HG02571 (cell line): ENCODE measurements around the gene NOB1.

Experiments used
- ATAC-seq: cut with Tn5 transposase; IDR thresholded peaks from one replicate; pipeline ENCODE4 v1.9.1; 2021; ENCODE audit warnings: mild to moderate bottlenecking, moderate library complexity; ENCODE audit not compliant: unreplicated experiment

Gene NOB1

DNA sequence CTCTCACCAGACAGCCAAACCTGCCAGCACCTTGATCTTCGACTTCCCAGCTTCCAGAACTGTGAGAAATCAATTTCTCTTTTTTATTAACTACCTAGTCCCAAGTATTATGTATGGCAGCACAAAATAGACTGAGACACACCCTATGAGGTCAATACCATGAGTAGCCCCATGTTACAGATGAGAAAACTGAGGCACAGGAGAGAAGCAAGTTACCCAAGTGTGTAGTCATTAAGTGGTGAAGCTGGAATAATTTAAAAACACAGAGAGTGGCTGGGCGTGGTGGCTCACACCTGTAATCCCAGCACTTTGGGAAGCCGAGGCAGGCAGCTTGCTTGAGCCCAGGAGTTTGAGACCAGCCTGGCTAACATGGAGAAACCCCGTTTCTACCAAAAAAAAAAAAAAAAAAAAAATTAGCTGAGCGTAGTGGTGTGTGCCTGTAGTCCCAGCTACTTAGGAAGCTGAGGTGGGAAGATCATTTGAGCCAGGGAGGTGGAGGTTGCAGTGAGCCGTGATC, 33.2 kb downstream of the NOB1 start:
- ATAC-seq: no peak

DNA sequence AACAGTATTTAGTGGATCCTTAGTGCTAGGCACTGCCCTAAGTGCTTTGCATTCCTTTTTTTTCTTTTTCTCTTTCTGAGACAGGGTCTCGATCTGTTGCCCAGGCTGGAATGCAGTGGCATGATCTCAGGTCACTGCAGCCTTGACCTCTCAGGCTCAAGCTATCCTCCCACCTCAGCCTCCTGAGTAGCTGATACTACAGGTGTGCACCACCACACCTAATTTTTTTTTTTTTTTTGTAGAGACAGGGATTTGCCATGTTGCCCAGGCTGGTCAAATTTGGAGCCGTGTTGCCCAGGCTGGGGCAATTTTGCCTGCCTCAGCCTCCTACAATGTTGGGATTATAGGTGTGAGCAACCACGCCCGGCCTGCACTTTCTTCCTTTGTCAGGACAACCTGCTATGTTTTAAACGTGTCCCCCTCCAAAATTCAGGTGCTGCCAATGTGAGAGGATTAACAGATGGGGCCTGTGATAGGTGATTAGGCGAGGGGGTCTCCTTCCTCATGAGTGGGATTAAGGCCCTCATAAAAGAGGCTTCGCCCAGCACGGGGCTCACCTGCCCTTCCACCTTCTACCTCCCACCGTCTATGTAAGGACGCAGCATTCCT, 33.8 kb downstream of the NOB1 start:
- no peak for ATAC-seq

DNA sequence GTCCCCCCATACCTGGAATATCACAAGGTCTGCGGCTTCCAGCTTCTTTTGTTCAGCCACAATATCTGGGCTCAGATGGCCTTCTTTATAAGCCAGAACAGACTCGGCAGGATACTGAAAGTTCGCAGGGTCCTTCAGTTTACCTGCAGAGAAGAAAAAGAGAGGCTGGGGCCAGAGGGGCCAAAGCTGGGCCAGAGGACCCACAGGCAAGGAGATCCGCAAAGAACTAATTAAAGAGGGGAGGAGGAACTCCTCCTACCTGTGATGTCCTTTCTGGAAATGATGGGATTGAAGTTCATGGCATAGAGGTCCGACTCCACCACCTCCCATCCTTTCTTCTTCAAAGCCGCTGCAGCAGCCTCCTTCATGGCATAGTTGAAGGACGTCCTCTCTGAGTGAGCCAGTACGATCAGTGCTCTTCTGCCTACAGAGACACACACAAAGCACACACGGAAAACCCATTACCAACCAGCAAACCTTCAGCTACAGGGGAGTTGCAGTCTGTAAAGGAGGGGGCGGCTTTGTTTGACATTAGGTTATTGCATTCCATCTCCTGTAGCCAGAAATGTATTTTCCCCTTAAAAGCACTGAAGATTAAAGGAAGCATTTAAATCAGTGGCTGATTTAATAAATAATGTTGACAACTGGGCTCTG, 36.5 kb downstream of the NOB1 start:
- ATAC-seq: no peak

DNA sequence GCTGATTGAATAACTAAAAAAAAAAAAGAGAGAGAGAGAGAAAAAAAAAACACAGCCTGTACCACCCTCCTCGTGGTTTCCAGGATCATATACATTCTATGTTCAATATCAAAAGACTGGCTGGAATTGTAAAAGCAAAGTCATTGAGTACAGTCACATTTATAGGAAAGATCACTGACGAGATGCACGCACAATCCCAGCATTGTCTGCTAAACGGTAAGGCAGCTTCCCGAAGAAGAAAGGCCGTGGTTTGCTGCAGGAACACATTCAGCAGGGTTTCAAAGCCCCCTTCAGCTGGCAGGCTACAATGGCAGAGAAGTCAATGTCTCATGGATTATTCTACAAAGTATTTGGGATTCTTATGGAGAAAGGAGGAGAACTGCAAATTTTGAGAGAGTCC, 37.7 kb downstream of the NOB1 start:
- ATAC-seq: no peak

- no peak for ATAC-seq
Observed at GRCh38 chr16:69712914-69713581, 41.7 kb downstream of the NOB1 start.

DNA sequence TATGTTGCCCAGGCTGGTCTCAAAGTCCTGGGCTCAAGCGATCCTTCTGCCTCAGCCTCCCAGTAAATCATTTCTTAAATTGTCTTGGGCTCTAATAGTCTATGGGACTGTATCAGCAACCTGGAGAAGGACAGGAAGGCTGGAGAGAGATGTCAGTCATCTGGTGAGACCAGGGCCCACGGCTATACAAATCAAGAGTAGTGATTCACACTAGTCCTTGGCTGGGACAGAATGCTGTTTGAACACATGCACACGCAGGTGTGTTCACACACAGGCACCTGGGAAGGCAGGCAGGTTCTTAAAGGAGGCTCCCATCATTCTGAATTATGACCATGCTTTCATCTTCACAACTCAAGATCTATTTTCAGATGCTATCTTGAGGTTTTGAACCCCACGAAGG, 42.4 kb downstream of the NOB1 start:
- no peak for ATAC-seq

- no peak for ATAC-seq
Observed at GRCh38 chr16:69711115-69711740, 43.5 kb downstream of the NOB1 start.

- ATAC-seq: no peak
Observed at GRCh38 chr16:69709456-69710084, 45.2 kb downstream of the NOB1 start.

- ATAC-seq: no peak
Observed at GRCh38 chr16:69707920-69708683, 46.6 kb downstream of the NOB1 start.

- ATAC-seq: no peak
Observed at GRCh38 chr16:69706975-69707340, 47.8 kb downstream of the NOB1 start.

DNA sequence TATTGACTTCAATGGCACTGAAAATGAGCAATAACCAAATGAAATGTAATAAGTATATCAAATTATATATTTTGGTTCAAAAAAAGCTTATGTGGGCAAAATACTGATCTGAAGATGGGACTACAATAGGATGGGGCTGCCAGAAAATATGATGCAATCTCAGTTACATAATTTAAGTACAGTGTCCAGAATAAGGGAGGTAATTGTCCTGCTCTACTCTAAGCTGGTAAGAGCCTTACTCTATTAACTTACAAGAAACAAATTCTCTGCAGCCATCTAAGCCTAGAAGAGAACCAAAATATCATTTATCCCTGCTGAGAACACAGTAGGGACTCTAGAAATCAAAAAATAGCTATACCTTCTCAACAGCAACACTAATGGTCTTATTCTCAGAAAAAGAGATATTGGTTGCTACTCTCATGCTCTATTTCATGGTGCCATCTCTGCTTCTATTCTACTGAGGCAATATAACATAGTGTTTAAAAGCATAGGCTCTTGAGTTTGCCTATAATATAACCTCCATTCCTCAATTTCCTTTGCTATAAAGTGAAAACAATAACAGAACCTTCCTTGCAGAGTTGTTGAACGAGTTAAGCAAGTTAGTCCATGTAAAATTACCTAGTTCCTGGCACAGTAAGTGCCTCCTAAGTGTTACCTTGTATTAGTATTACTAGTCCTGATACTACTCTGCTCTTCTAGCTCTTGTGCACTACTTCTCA, 48.3 kb downstream of the NOB1 start:
- no peak for ATAC-seq

GRCh38 chr16:69703638-69704037, 51.1 kb downstream of the NOB1 start:
- no peak for ATAC-seq

- no peak for ATAC-seq
Observed at GRCh38 chr16:69701866-69702265, 52.9 kb downstream of the NOB1 start.

DNA sequence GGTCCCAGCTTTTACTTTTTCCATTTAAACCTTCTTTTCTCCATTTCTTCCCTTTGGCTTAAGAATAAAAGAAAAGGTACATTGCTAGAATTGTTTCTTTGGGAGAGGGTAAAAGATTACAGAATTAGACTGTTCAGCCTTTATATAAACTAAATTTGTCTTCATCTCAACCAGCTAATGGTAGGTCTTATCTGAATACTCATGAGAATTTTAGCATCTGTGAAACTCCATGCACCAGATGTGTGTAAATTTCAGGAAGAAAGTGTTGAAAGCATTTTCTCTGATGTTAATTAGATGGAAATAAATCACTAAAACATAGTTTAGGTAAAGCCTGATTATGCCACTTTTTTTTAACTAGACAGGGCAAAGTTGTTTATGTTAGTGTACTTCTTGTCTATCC, 53.3 kb downstream of the NOB1 start:
- no peak for ATAC-seq

DNA sequence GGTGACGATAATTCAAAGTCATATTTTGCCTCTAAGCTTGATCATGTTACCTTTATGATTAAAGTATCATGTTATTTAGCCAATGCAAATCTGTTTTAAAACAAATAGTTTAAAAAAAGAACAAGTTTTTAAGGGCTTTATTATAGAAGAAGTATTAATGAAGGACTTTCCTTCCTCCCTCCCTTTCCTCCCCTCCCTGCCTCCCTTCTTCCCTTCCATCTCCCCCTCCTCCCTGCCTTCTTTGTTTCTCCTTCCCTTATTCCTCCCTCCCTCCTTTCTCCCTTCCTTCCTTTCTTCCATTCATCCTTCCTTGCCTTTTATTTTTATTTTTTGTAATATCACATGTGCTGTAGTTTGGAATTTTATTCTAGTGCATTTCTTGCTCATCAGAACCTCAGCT, 54.8 kb downstream of the NOB1 start:
- no peak for ATAC-seq

DNA sequence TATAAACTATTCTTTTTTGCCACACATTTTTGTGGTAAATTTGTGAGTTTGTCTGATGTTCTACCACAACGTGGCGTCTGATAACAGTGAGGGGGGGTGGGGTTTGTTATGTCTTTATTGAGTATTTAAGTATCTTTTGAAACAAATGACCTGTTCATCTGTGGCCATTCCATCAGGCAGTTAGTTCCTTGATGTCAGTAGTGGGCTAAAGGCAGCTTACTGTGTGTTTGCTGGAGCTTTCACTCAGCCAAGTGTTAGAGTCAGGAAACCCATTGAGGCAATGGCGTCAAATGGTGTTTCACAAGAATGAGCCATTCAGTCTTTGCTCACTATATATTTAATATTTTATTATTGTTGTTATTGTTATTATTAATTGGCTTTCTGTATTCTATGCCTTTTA, 56.3 kb downstream of the NOB1 start:
- no peak for ATAC-seq

GRCh38 chr16:69693916-69694315, 60.8 kb downstream of the NOB1 start:
- no peak for ATAC-seq

GRCh38 chr16:69691980-69692911, 62.5 kb downstream of the NOB1 start:
- no peak for ATAC-seq
